Mammary microvascular endothelial cell (primary cell): Measurements from ENCODE around the gene SESN1. TPM values are rescaled to one million over a fixed set of nuclear protein-coding genes. Genes with fewer than 3 reads are reported as not detected.

Source experiments
- total RNA-seq: library from RNA; depleted of rRNA; stranded (reverse); fragments of >200 nt; gene quantifications from 2 replicates; pipeline ENCODE4 v1.2.3, GENCODE V29; 2015

Gene SESN1
- 24.8 and 28.5 TPM in 2 replicates for total RNA-seq

GRCh38 chr6:109094416-109095035 is at the start of gene SESN1:
Gene SESN1, minus strand, starts transcription at chr6:109094846. Its CDS starts 773 bp downstream, at chr6:109094073.

GRCh38 chr6:109095036-109095834 is 589 bp upstream of the SESN1 start, which contains the start of gene CEP57L1:
Gene CEP57L1, plus strand, starts transcription at chr6:109095507. Its CDS starts 49,715 bp downstream, at chr6:109145222.

Other genes starting within 250 kb of the SESN1 start
- gene ARMC2, start 246.4 kb downstream of the SESN1 start, total RNA-seq: 0.27 and 0.74 TPM in 2 replicates
- gene CEP57L1, start 661 bp upstream of the SESN1 start, total RNA-seq: 17.4 and 19.9 TPM in 2 replicates